ENCODE results near the gene SORCS3. TPM values are rescaled to one million over a fixed set of nuclear protein-coding genes. Genes with fewer than 3 reads are reported as not detected.

The SORCS3 gene
- polyA plus RNA-seq, 6 donors from 2014 or later, result not detected

DNA sequence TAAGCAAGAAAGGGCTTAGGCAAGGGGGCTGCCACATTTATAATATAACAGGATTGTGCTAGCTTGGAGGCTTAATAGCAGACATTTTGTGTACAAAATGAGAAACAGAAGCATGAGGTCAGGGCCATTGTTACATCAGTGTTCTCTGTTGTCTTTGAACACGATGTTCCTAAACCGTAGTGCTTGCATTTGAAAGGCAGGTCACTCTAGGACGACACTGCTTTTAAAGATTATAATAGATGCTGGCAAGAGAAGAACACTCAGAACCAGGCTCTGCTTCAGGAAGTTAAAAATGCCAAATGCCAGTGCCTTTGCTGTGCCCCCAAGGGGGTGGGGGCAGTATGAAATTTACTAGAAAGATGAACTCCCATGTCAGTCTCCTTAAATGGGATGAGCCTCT is 91.1 kb downstream of the SORCS3 start:
- peaks cover 0 to 4% (median 0%) of the 10 kb centered on the region in 7 donors for H3K9me3 Mint-ChIP-seq
- DNase-seq (no peak), ATAC-seq (ENCODE audit: low read depth in 2 of 2) (no peak)
- H3K4me3 Mint-ChIP-seq, result no peak overlapping the region
- no peaks in the 10 kb centered on the region for H3K4me1 Mint-ChIP-seq
- H3K27me3 Mint-ChIP-seq, result peaks cover 7 to 14% (median 9%) of the 10 kb centered on the region in 3 donors
- H3K36me3 Mint-ChIP-seq, result no peaks in the 10 kb centered on the region
- no peak overlapping the region for H3K27ac Mint-ChIP-seq

DNA sequence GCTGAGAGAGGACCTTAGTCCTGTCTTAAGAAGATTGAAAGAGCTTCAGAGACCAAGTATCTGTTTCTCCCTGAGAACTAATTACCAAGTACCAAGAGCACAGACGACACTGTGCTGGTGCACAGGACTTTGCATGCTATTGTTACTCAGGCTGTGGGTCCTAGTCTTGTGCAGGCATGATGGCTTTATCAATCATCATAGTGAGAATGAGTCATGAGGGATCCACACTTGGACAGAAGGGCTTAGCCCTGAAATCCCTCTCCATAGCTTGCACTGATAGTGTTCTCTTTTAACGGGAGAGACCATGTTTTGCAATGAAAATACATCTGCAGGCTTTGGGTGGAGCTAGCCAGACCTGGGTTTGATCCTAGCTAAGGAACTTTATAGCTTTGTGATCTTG is 93.3 kb downstream of the SORCS3 start:
- H3K36me3 Mint-ChIP-seq, result no peaks in the 10 kb centered on the region
- ATAC-seq (ENCODE audit: low read depth in 2 of 2), result no peak
- H3K4me1 Mint-ChIP-seq, result no peaks in the 10 kb centered on the region
- peaks cover 0 to 5% (median 1%) of the 10 kb centered on the region in 7 donors for H3K9me3 Mint-ChIP-seq
- no peak overlapping the region for H3K27ac Mint-ChIP-seq
- H3K4me3 Mint-ChIP-seq, result no peak overlapping the region
- H3K27me3 Mint-ChIP-seq, result peaks cover 7 to 9% (median 7%) of the 10 kb centered on the region in 3 donors
- DNase-seq, result no peak

DNA sequence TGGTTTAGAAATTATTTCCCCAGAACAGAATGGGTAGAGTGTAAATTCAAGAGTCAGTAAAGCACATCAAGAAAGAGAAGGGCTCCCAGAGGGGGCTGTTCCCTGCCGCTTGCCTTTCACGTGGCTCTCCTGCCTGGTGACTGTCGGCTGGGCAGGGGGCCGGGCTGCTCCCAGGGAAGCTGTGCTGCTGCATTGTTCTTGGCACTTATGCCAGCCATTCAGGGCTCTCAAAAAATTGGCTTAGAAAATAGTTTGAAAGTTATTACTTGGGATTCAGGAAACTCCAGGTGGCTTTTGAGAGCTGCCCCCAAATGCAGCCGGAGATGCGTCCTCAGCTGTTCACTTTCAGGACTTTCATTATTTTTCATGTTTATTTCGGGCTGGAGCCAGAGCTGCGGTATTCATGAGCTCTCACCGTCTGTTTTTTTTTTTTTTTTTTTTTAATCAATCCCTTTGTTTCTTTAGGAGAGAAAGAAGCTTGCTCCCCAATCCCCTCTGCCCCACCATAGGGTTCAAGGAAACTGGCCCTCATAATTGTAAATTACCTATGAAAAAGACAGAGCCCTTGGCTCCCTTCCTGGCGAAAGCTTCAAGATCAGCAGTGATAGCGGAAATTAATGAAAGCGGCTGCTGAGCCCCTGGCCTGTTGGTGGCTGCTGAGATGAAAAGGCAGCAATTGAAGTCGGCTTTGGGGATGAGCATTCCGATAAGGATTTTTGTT is 94.1 kb downstream of the SORCS3 start:
- Mint-ChIP-seq H3K4me1 (no peaks in the 10 kb centered on the region), H3K27ac (no peak overlapping the region), H3K36me3 (no peaks in the 10 kb centered on the region), H3K27me3 (peaks cover 7 to 9% (median 7%) of the 10 kb centered on the region in 3 donors), H3K4me3 (no peak overlapping the region), H3K9me3 (peaks cover 0 to 5% (median 1%) of the 10 kb centered on the region in 7 donors)
- no peak for ATAC-seq (ENCODE audit: low read depth in 2 of 2)
- DNase-seq, result no peak

DNA sequence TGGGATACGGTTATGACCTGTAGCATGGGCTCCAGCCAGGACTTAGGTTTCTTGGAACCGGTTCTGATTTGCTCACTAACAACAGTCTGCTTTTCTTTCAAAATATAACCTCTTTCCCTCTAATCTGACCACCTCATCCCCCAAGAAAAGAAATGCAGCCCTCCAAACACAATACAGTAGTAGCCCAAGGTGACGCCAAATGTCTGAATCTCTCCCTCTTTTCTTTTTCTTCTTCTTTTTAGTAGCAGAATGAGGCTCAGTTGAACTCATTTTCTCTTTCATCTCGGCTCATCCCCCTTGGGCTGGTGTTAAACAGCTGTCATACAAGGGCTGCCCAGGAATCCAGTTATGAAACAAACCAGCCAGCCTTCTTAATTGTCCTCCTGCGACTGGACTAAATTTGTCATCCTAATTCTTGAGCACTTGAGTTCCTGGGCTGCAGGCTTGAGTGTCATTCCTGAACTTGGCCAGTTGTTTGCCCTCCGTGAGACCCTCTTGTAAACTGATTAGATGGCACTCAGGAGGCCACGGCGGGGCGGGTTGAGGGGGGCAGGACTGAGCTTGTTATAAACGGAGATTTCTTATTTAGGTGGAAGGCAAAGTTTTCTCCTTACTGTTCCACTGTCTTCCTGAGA is 94.8 kb downstream of the SORCS3 start:
- ATAC-seq (ENCODE audit: low read depth in 2 of 2), result no peak
- Mint-ChIP-seq H3K36me3 (no peaks in the 10 kb centered on the region), H3K27me3 (peaks cover 7 to 9% (median 7%) of the 10 kb centered on the region in 3 donors), H3K4me1 (no peaks in the 10 kb centered on the region), H3K27ac (peak overlapping the region in 1 of 6 donors; percentile 75), H3K9me3 (peaks cover 0 to 5% (median 1%) of the 10 kb centered on the region in 7 donors), H3K4me3 (no peak overlapping the region)
- no peak for DNase-seq

DNA sequence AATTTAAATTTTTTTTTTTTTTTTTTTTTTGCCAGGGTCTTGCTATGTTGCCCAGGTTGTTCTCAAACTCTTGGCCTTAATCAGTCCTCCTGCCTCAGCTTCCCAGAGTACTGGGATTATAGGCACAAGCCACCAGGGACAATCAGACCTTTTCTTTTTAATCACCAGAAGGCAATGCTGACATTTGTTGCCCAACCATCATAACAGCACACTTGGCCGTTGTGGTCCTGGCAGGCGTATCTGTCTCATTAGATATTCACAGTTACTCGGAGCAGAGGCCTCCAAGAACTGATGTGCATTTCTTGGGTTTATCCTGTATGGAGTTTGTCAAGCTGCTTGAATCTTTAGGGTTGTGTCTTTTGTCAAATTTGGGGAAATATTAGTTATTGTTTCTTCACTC is 100.0 kb downstream of the SORCS3 start:
- H3K4me1 Mint-ChIP-seq, result no peaks in the 10 kb centered on the region
- DNase-seq, result no peak
- no peaks in the 10 kb centered on the region for H3K36me3 Mint-ChIP-seq
- ATAC-seq (ENCODE audit: low read depth in 2 of 2), result no peak
- no peak overlapping the region for H3K4me3 Mint-ChIP-seq
- H3K9me3 Mint-ChIP-seq, result peaks cover 0 to 5% (median 1%) of the 10 kb centered on the region in 7 donors
- no peak overlapping the region for H3K27ac Mint-ChIP-seq
- H3K27me3 Mint-ChIP-seq, result peaks cover 2 to 4% (median 3%) of the 10 kb centered on the region in 3 donors

DNA sequence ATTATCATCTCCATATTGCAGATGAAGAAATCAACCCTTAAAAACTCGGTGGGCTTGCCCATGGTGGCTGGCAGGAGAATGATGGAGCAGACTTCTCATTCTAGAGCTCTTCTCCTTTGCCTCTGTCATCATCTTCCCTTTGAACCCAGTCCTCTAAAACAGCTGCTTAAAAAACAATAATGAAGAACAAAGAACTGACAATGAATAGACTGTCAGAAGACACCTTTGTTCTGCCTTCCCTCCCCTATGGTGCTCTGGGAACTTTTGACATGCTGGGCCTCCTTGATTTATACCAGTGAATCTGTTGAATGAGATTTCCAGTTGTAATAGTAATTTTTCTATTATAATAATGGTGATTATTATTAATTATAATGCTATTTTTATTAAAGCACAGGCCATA is 103.0 kb downstream of the SORCS3 start:
- H3K9me3 Mint-ChIP-seq, result peaks cover 0 to 4% (median 0%) of the 10 kb centered on the region in 7 donors
- ATAC-seq (ENCODE audit: low read depth in 2 of 2) (no peak), DNase-seq (no peak)
- H3K36me3 Mint-ChIP-seq, result no peaks in the 10 kb centered on the region
- H3K27ac Mint-ChIP-seq, result no peak overlapping the region
- H3K27me3 Mint-ChIP-seq, result peaks cover 0 to 15% (median 6%) of the 10 kb centered on the region in 3 donors
- H3K4me3 Mint-ChIP-seq, result no peak overlapping the region
- no peaks in the 10 kb centered on the region for H3K4me1 Mint-ChIP-seq

DNA sequence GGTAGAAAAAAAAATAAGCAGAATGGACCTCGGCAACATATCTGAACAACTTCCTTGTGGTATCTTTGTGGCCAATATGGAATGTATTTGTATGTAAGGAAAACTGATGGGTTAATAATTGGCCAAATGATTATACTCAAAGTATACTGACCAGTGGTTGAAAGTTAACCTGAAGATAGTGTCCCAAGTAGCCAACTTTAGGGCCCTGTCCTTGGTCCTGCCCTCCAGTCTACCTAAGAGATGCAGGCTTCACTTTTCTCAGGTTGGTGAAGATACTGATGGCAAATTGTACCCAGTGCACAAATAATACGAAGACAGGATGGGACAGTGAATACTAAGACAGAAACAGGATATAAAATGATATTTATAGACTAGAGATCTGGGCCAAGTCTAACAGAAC is 109.2 kb downstream of the SORCS3 start:
- Mint-ChIP-seq H3K27ac (no peak overlapping the region), H3K4me3 (no peak overlapping the region), H3K9me3 (peaks cover 0 to 4% (median 0%) of the 10 kb centered on the region in 7 donors), H3K4me1 (no peaks in the 10 kb centered on the region), H3K36me3 (no peaks in the 10 kb centered on the region), H3K27me3 (peaks cover 0 to 11% (median 6%) of the 10 kb centered on the region in 3 donors)
- no peak for ATAC-seq (ENCODE audit: low read depth in 2 of 2)
- DNase-seq, result no peak

DNA sequence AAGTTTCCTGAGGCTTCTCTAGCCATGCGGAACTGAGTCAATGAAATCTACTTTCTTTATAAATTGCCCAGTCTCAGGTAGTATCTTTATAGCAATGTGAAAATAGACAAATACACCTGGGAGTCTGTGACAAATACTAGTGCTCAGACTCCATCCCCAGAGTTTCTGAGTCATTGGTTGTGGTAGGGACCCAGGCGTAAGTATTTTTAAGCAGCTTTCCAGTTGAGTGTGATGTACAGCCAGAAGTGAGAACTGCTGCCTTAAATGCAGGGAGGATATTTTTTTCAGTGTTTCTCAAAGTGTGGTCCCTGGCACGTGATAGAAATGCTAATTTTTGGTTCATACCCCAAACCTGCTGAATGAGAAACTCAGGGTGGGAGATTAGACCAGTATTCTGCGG is 121.7 kb downstream of the SORCS3 start:
- Mint-ChIP-seq H3K27ac (no peak overlapping the region), H3K9me3 (peaks cover 0 to 6% (median 0%) of the 10 kb centered on the region in 7 donors), H3K4me3 (no peak overlapping the region), H3K4me1 (no peaks in the 10 kb centered on the region), H3K27me3 (peaks cover 0 to 20% (median 8%) of the 10 kb centered on the region in 3 donors), H3K36me3 (no peaks in the 10 kb centered on the region)
- ATAC-seq (ENCODE audit: low read depth in 2 of 2), result no peak
- DNase-seq, result no peak

DNA sequence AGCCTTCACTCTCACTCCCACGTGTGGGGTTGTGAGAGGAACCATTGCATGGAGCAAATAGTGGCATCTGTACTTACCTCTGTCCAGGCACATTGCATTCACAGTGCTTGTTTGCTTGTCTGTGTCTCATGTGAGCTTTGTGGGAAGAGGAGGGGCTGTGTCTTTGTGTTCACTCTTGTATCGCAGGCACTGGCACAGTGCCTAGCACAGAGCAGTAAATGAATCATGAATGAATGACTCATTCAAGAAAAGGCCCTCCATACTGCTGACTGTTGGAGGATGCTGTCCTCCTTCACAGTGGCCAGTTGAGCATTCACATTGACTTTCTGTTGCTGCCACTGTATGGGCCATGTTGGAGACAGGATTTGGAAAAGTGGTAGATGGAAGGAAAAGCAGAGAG is 125.3 kb downstream of the SORCS3 start:
- no peaks in the 10 kb centered on the region for H3K4me1 Mint-ChIP-seq

DNA sequence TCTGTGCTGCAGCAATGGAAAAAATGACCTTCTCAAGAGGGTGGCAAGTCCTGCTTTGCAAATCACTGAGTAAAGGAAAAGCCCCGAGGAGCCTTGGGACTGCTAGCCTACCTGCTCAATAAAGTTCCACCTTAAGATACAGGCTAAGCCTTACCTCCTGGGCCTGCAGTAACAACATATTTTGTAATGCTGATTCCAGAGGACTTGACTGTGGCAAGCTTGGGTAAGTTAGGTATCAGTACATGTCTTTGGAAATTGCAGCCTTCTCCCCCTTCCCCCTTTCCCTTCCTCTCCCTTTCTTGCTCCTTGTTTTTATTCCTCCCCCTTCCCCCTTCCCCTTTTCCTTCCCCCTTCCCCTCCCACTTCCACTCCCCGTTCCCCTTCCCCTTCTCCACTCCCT is 126.2 kb downstream of the SORCS3 start:
- DNase-seq (no peak), ATAC-seq (ENCODE audit: low read depth in 2 of 2) (no peak)
- Mint-ChIP-seq H3K4me1 (no peaks in the 10 kb centered on the region), H3K4me3 (no peak overlapping the region), H3K27me3 (peaks cover 1 to 10% (median 5%) of the 10 kb centered on the region in 3 donors), H3K9me3 (no peaks in the 10 kb centered on the region), H3K27ac (no peak overlapping the region), H3K36me3 (no peaks in the 10 kb centered on the region)

More for the DNA sequence above, 125.3 kb downstream of the SORCS3 start:
- no peak for ATAC-seq (ENCODE audit: low read depth in 2 of 2)
- Mint-ChIP-seq H3K27ac (no peak overlapping the region), H3K4me3 (no peak overlapping the region), H3K9me3 (peaks cover 0 to 6% (median 0%) of the 10 kb centered on the region in 7 donors), H3K27me3 (peaks cover 0 to 12% (median 10%) of the 10 kb centered on the region in 3 donors), H3K36me3 (no peaks in the 10 kb centered on the region)
- no peak for DNase-seq

DNA sequence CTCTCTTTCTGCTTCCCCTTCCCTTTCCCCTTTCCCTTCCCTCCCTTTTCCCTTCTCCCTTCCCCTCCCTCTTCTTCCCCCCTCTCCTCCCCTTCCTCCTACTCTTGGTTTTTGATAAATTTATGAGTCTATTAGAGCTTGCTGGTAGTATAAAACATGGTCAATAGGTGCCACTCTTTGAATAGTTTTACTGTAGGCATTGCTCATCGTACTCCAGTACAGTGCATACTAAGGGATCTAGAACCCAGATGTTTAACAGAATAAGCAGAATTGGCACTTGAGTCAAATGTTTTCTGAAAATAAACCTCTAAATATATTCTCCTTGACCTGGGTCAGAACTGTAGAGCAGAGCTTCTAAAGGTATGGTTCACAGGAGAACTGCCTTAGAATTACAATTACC is 126.7 kb downstream of the SORCS3 start:
- H3K27ac Mint-ChIP-seq, result no peak overlapping the region
- no peak for ATAC-seq (ENCODE audit: low read depth in 2 of 2)
- peaks cover 0 to 3% (median 0%) of the 10 kb centered on the region in 7 donors for H3K9me3 Mint-ChIP-seq

DNA sequence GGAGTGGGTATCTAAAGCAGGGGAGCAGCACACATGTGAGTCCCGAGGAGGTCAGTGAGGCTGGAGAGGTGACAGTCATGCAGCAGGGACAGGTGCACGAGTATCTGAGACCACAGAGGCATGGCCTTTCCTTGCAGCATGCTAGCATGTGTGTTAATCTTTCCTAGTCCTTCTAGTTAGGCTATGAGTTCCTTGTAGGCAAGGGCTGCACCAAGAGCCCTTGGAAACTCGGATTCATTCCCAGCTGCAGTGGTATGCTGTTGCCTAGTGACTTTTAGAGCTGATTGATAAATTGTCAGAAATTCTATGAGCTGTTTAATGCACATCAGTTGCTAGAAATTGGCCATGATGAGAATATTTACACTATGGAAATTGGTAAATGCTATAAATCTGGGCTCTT is 132.0 kb downstream of the SORCS3 start:
- no peaks in the 10 kb centered on the region for H3K36me3 Mint-ChIP-seq
- H3K4me3 Mint-ChIP-seq, result no peak overlapping the region
- no peak overlapping the region for H3K27ac Mint-ChIP-seq
- H3K9me3 Mint-ChIP-seq, result peaks cover 0 to 3% (median 0%) of the 10 kb centered on the region in 7 donors
- H3K4me1 Mint-ChIP-seq, result no peaks in the 10 kb centered on the region
- H3K27me3 Mint-ChIP-seq, result peaks cover 0 to 9% (median 9%) of the 10 kb centered on the region in 3 donors
- DNase-seq (no peak), ATAC-seq (ENCODE audit: low read depth in 2 of 2) (no peak)

More for the DNA sequence above, 126.7 kb downstream of the SORCS3 start:
- peaks cover 4 to 10% (median 6%) of the 10 kb centered on the region in 3 donors for H3K27me3 Mint-ChIP-seq
- no peak for DNase-seq
- no peaks in the 10 kb centered on the region for H3K36me3 Mint-ChIP-seq
- no peaks in the 10 kb centered on the region for H3K4me1 Mint-ChIP-seq
- no peak overlapping the region for H3K4me3 Mint-ChIP-seq

DNA sequence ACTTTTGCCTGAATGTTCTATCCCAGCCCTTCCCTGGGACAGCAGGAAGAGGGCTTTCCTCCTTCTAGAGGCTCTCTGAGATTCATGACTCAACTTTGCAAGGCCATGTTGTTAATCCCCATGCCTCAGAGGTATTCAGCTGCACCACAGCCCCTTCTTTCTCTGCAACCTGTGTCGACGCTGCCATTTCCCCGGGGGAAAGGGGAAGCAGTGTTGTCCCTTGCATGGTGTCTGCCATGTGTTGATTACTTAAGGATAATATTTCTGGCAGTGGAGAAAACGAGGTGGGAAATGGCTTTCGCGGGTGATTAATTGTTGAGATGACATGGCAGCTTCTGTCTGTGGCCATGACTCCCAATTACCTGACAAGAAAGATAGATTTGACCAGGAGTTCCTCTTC is 133.1 kb downstream of the SORCS3 start:
- Mint-ChIP-seq H3K27ac (no peak overlapping the region), H3K36me3 (no peaks in the 10 kb centered on the region), H3K4me1 (no peaks in the 10 kb centered on the region), H3K27me3 (peaks cover 0 to 9% (median 9%) of the 10 kb centered on the region in 3 donors), H3K4me3 (peak overlapping the region in 1 of 8 donors; percentile 42), H3K9me3 (peaks cover 0 to 3% (median 0%) of the 10 kb centered on the region in 7 donors)
- ATAC-seq (ENCODE audit: low read depth in 2 of 2) (no peak), DNase-seq (no peak)
